Nephron (organoid): Measurements from ENCODE around the gene C17orf114.
A peak's percentile ranks its signal among the peaks of the same experiment; 100 is the strongest.

Experiments used
- H3K27ac Mint-ChIP-seq, 3 experiments: 2 replicates each; pipeline ENCODE4 v1.8.0; 2020; ENCODE audit warnings: mixed read lengths in 3 of 3, mild to moderate bottlenecking in 2 of 3, moderate library complexity in 1 of 3
- H3K27me3 Mint-ChIP-seq: 2 replicates; pipeline ENCODE4 v1.8.0; 2021; ENCODE audit warnings: low read depth, mild to moderate bottlenecking, moderate library complexity, mixed read lengths
- H3K36me3 Mint-ChIP-seq: 2 replicates; pipeline ENCODE4 v1.8.0; 2020; ENCODE audit warnings: low read depth, mixed read lengths
- H3K4me1 Mint-ChIP-seq: 2 replicates; pipeline ENCODE4 v1.8.0; 2020; ENCODE audit warnings: mixed read lengths
- H3K4me3 Mint-ChIP-seq, 3 experiments: 2 replicates each; pipeline ENCODE4 v1.8.0; 2020; ENCODE audit warnings: mild to moderate bottlenecking in 3 of 3, mixed read lengths in 3 of 3, moderate library complexity in 2 of 3
- H3K9me3 Mint-ChIP-seq: 2 replicates; pipeline ENCODE4 v1.8.0; 2020; ENCODE audit warnings: mixed read lengths
- CTCF ChIP-seq, 3 experiments: fragments of 200-600 bp; sonication (generic); IDR thresholded peaks; one replicate each; pipeline ENCODE4 v1.5.0; 2021; ENCODE audit warnings: antibody characterized with exemption in 3 of 3; ENCODE audit not compliant: unreplicated experiment in 3 of 3

Gene C17orf114

GRCh38 chr17:4807605-4808377 is 5.7 kb upstream of the C17orf114 start:
- Mint-ChIP-seq H3K4me1 (peaks cover 11% of the 10 kb centered on the region), H3K36me3 (peaks cover 20% of the 10 kb centered on the region), H3K9me3 (no peaks in the 10 kb centered on the region), H3K4me3 (peak overlapping the region; percentile 91 to 93 (median 92)), H3K27me3 (no peaks in the 10 kb centered on the region), H3K27ac (peak overlapping the region; percentile 65 to 83 (median 68))
- no peak for TF ChIP-seq CTCF (IDR thresholded peaks at IDR 0.05; ENCODE audit: unreplicated experiment in 3 of 3)

- H3K27ac Mint-ChIP-seq, result peak within 1 kb of the TSS; percentile 38 to 80 (median 68)
- peaks cover 11% of the 10 kb centered on the region for H3K4me1 Mint-ChIP-seq
- H3K36me3 Mint-ChIP-seq, result peaks cover 20% of the 10 kb centered on the region
- peak within 1 kb of the TSS; percentile 91 to 93 (median 92) for H3K4me3 Mint-ChIP-seq
- TF ChIP-seq CTCF (IDR thresholded peaks at IDR 0.05; ENCODE audit: unreplicated experiment in 3 of 3), result no peak
- H3K9me3 Mint-ChIP-seq, result no peaks in the 10 kb centered on the region
- H3K27me3 Mint-ChIP-seq, result no peaks in the 10 kb centered on the region
Observed at GRCh38 chr17:4806777-4807604, 4.9 kb upstream of the C17orf114 start, which contains the start of gene PLD2. PLD2 (plus strand) TSS chr17:4807152; CDS start chr17:4807773, 621 bp downstream.

GRCh38 chr17:4806456-4806776 is 4.3 kb upstream of the C17orf114 start:
- H3K4me1 Mint-ChIP-seq, result peaks cover 11% of the 10 kb centered on the region
- no peak for TF ChIP-seq CTCF (IDR thresholded peaks at IDR 0.05; ENCODE audit: unreplicated experiment in 3 of 3)
- no peaks in the 10 kb centered on the region for H3K27me3 Mint-ChIP-seq
- peak overlapping the region; percentile 38 to 80 (median 44) for H3K27ac Mint-ChIP-seq
- peak overlapping the region; percentile 76 to 89 (median 88) for H3K4me3 Mint-ChIP-seq
- H3K36me3 Mint-ChIP-seq, result peaks cover 18% of the 10 kb centered on the region
- H3K9me3 Mint-ChIP-seq, result no peaks in the 10 kb centered on the region

- peak overlapping the region; percentile 42 to 63 (median 55) for H3K4me3 Mint-ChIP-seq
- H3K9me3 Mint-ChIP-seq, result no peaks in the 10 kb centered on the region
- TF ChIP-seq CTCF (IDR thresholded peaks at IDR 0.05; ENCODE audit: unreplicated experiment in 3 of 3), result no peak
- no peaks in the 10 kb centered on the region for H3K27me3 Mint-ChIP-seq
- H3K36me3 Mint-ChIP-seq, result peaks cover 20% of the 10 kb centered on the region
- H3K27ac Mint-ChIP-seq, result peak overlapping the region in 1 of 3 experiments; percentile 36
- peaks cover 5% of the 10 kb centered on the region for H3K4me1 Mint-ChIP-seq
Observed at GRCh38 chr17:4800462-4801196, 1.5 kb downstream of the C17orf114 start.

GRCh38 chr17:4796552-4796920 is 5.6 kb downstream of the C17orf114 start:
- Mint-ChIP-seq H3K4me3 (peak overlapping the region; percentile 99 to 100 (median 100)), H3K27me3 (peaks cover 10% of the 10 kb centered on the region), H3K36me3 (peaks cover 20% of the 10 kb centered on the region), H3K9me3 (no peaks in the 10 kb centered on the region), H3K4me1 (peaks cover 5% of the 10 kb centered on the region), H3K27ac (peak overlapping the region; percentile 83 to 97 (median 96))
- TF ChIP-seq CTCF (IDR thresholded peaks at IDR 0.05; ENCODE audit: unreplicated experiment in 3 of 3), result no peak
